Astrocyte (in vitro differentiated cells and primary cell): ENCODE data around the gene RAB11FIP5. TPM values are rescaled to one million over a fixed set of nuclear protein-coding genes. Genes with fewer than 3 reads are reported as not detected.
A peak's percentile ranks its signal among the peaks of the same experiment; 100 is the strongest.

ENCODE experiments used
- DNase-seq: peaks from one replicate; pipeline ENCODE4 v3.0.0-alpha.2; 2010; ENCODE audit warnings: low read depth
- FAIRE-seq: peaks from 2 replicates; lab custom pipeline; 2011; peaks lifted over from hg19 to GRCh38; lab: Jason Lieb, UNC
- H2AFZ ChIP-seq: 2 replicates; pipeline ENCODE4 v1.6.0; 2012; ENCODE audit warnings: low read depth, low read length, inconsistent platforms
- H3K27ac ChIP-seq: 2 replicates; pipeline ENCODE4 v1.5.1; 2011; ENCODE audit warnings: low read depth, low read length, inconsistent platforms
- H3K27me3 ChIP-seq: 2 replicates; pipeline ENCODE4 v1.6.0; 2011; ENCODE audit warnings: low read length, inconsistent platforms; ENCODE audit not compliant: insufficient read depth
- H3K36me3 ChIP-seq: 2 replicates; pipeline ENCODE4 v1.5.1; 2011; ENCODE audit warnings: low read length, inconsistent platforms; ENCODE audit not compliant: insufficient read depth
- H3K4me1 ChIP-seq: 2 replicates; pipeline ENCODE4 v1.5.1; 2011; ENCODE audit warnings: low read length, inconsistent platforms; ENCODE audit not compliant: insufficient read depth
- H3K4me2 ChIP-seq: 2 replicates; pipeline ENCODE4 v1.6.0; 2012; ENCODE audit warnings: low read length, inconsistent platforms
- H3K4me3 ChIP-seq: 2 replicates; pipeline ENCODE4 v1.5.1; 2011; ENCODE audit warnings: low read depth, mild to moderate bottlenecking, low read length, inconsistent platforms; ENCODE audit not compliant: insufficient read depth
- H3K79me2 ChIP-seq: 2 replicates; pipeline ENCODE4 v1.6.0; 2012; ENCODE audit warnings: mild to moderate bottlenecking, low read length, inconsistent platforms; ENCODE audit not compliant: insufficient read depth
- H3K9ac ChIP-seq: 2 replicates; pipeline ENCODE4 v1.6.0; 2012; ENCODE audit warnings: mild to moderate bottlenecking, low read length, inconsistent platforms
- H3K9me3 ChIP-seq: 2 replicates; pipeline ENCODE4 v1.5.1; 2012; ENCODE audit warnings: low read depth, mild to moderate bottlenecking, low read length, inconsistent platforms; ENCODE audit not compliant: insufficient read depth
- H4K20me1 ChIP-seq: 2 replicates; pipeline ENCODE4 v1.6.0; 2012; ENCODE audit warnings: low read length, inconsistent platforms; ENCODE audit not compliant: insufficient read depth
- H3K27ac Mint-ChIP-seq: one replicate; pipeline ENCODE4 v1.8.0; 2021; ENCODE audit warnings: mild to moderate bottlenecking, mixed read lengths; ENCODE audit not compliant: unreplicated experiment
- H3K27me3 Mint-ChIP-seq: one replicate; pipeline ENCODE4 v1.8.0; 2021; ENCODE audit warnings: low read depth, mixed read lengths; ENCODE audit not compliant: unreplicated experiment
- H3K36me3 Mint-ChIP-seq: one replicate; pipeline ENCODE4 v1.8.0; 2021; ENCODE audit warnings: low read depth, mixed read lengths; ENCODE audit not compliant: unreplicated experiment
- H3K4me1 Mint-ChIP-seq: one replicate; pipeline ENCODE4 v1.8.0; 2021; ENCODE audit warnings: low read depth, mixed read lengths; ENCODE audit not compliant: unreplicated experiment
- H3K4me3 Mint-ChIP-seq: one replicate; pipeline ENCODE4 v1.8.0; 2021; ENCODE audit warnings: mild to moderate bottlenecking, moderate library complexity, mixed read lengths; ENCODE audit not compliant: unreplicated experiment
- H3K9me3 Mint-ChIP-seq: one replicate; pipeline ENCODE4 v1.8.0; 2021; ENCODE audit warnings: mild to moderate bottlenecking, mixed read lengths; ENCODE audit not compliant: unreplicated experiment
- CTCF ChIP-seq: IDR thresholded peaks from 2 replicates; pipeline ENCODE4 v1.5.1; 2011; ENCODE audit warnings: low read depth, mild to moderate bottlenecking, inconsistent platforms, low read length, moderate library complexity; ENCODE audit not compliant: insufficient read depth
- EZH2 ChIP-seq: IDR thresholded peaks from 2 replicates; pipeline ENCODE4 v1.6.1; 2012; ENCODE audit warnings: mild to moderate bottlenecking, low read length, inconsistent platforms; ENCODE audit not compliant: insufficient read depth
- total RNA-seq: library from RNA; stranded (reverse); gene quantifications from 2 replicates; pipeline ENCODE4 v1.2.1, GENCODE V29; 2021

The RAB11FIP5 gene
- total RNA-seq, 1 donor from 2014 or later: 56.0 TPM

GRCh38 chr2:73134471-73134870 is 21.7 kb upstream of the RAB11FIP5 start:
- Mint-ChIP-seq H3K9me3 (peaks cover 5% of the 10 kb centered on the region), H3K4me1 (peaks cover 7% of the 10 kb centered on the region), H3K27me3 (peaks cover 6% of the 10 kb centered on the region), H3K36me3 (no peaks in the 10 kb centered on the region), H3K4me3 (no peak overlapping the region), H3K27ac (no peak overlapping the region)
- Histone ChIP-seq H3K79me2 (no peaks in the 10 kb centered on the region), H3K4me1 (peaks cover 8% of the 10 kb centered on the region), H3K27ac (no peak overlapping the region), H3K36me3 (no peaks in the 10 kb centered on the region), H3K4me3 (no peak overlapping the region), H3K27me3 (no peaks in the 10 kb centered on the region), H3K4me2 (no peak overlapping the region), H3K9ac (no peak overlapping the region), H2AFZ (no peak overlapping the region), H4K20me1 (no peaks in the 10 kb centered on the region), H3K9me3 (no peaks in the 10 kb centered on the region)
- TF ChIP-seq EZH2 (no peak), CTCF (no peak)
- DNase-seq (peak; percentile 23), FAIRE-seq (peak; percentile 13)

GRCh38 chr2:73133566-73134197 is 20.9 kb upstream of the RAB11FIP5 start:
- H3K4me3 Mint-ChIP-seq: no peak overlapping the region
- Histone ChIP-seq H3K9ac (no peak overlapping the region), H3K4me2 (no peak overlapping the region), H3K27me3 (no peaks in the 10 kb centered on the region), H2AFZ (peak overlapping the region; percentile 38), H3K36me3 (no peaks in the 10 kb centered on the region), H3K4me3 (no peak overlapping the region), H3K9me3 (no peaks in the 10 kb centered on the region), H4K20me1 (no peaks in the 10 kb centered on the region), H3K27ac (no peak overlapping the region), H3K79me2 (no peaks in the 10 kb centered on the region), H3K4me1 (peaks cover 8% of the 10 kb centered on the region)
- FAIRE-seq (no peak), DNase-seq (no peak)
- no peak overlapping the region for H3K27ac Mint-ChIP-seq
- TF ChIP-seq EZH2 (no peak), CTCF (no peak)
- peaks cover 7% of the 10 kb centered on the region for H3K4me1 Mint-ChIP-seq
- peaks cover 12% of the 10 kb centered on the region for H3K27me3 Mint-ChIP-seq
- peaks cover 5% of the 10 kb centered on the region for H3K9me3 Mint-ChIP-seq
- H3K36me3 Mint-ChIP-seq: no peaks in the 10 kb centered on the region

- H3K4me3 Mint-ChIP-seq: no peak overlapping the region
- peaks cover 10% of the 10 kb centered on the region for H3K27me3 Mint-ChIP-seq
- no peak overlapping the region for H3K27ac Mint-ChIP-seq
- H3K4me3 ChIP-seq: no peak overlapping the region
- H4K20me1 ChIP-seq: no peaks in the 10 kb centered on the region
- H3K4me1 ChIP-seq: peaks cover 8% of the 10 kb centered on the region
- H3K9me3 Mint-ChIP-seq: no peaks in the 10 kb centered on the region
- DNase-seq (no peak), FAIRE-seq (no peak)
- no peaks in the 10 kb centered on the region for H3K9me3 ChIP-seq
- no peak overlapping the region for H2AFZ ChIP-seq
- H3K36me3 ChIP-seq: no peaks in the 10 kb centered on the region
- no peak overlapping the region for H3K4me2 ChIP-seq
- H3K4me1 Mint-ChIP-seq: peaks cover 7% of the 10 kb centered on the region
- no peak overlapping the region for H3K9ac ChIP-seq
- H3K36me3 Mint-ChIP-seq: no peaks in the 10 kb centered on the region
- H3K27ac ChIP-seq: no peak overlapping the region
- TF ChIP-seq CTCF: no peak
- no peak for TF ChIP-seq EZH2
- no peaks in the 10 kb centered on the region for H3K79me2 ChIP-seq
- H3K27me3 ChIP-seq: no peaks in the 10 kb centered on the region
Observed at GRCh38 chr2:73131807-73132206, 19.1 kb upstream of the RAB11FIP5 start.
